Measurements from ENCODE around the gene STX11. TPM values are rescaled to one million over a fixed set of nuclear protein-coding genes. Genes with fewer than 3 reads are reported as not detected.

Gene STX11
- total RNA-seq, 4 donors from 2014 or later, result 23.9 to 61.1 (median 31.8) TPM

DNA sequence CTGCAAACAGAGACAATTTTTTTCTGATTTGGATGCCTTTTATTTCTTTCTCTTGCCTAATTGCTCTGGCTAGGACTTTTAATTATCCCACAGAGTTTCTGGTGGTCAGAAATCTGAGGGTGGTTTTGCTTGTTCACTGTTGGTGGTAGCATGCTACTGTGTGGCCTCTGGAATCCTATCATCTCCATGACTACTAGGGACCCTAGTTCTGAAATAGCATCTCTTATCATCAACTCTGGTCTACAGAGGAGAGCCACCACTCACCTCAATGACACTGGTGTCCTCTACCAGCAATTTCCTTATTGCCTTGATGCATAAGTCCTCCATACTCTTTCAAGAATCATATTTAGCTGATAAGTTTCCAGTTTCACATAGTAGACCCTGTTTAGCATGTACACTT, 27.5 kb upstream of the STX11 start:
- H3K9me3 ChIP-seq, result no peaks in the 10 kb centered on the region
- no peak for DNase-seq
- no peak for TF ChIP-seq POLR2A (IDR thresholded peaks at IDR 0.05)
- TF ChIP-seq, protein P1, sequence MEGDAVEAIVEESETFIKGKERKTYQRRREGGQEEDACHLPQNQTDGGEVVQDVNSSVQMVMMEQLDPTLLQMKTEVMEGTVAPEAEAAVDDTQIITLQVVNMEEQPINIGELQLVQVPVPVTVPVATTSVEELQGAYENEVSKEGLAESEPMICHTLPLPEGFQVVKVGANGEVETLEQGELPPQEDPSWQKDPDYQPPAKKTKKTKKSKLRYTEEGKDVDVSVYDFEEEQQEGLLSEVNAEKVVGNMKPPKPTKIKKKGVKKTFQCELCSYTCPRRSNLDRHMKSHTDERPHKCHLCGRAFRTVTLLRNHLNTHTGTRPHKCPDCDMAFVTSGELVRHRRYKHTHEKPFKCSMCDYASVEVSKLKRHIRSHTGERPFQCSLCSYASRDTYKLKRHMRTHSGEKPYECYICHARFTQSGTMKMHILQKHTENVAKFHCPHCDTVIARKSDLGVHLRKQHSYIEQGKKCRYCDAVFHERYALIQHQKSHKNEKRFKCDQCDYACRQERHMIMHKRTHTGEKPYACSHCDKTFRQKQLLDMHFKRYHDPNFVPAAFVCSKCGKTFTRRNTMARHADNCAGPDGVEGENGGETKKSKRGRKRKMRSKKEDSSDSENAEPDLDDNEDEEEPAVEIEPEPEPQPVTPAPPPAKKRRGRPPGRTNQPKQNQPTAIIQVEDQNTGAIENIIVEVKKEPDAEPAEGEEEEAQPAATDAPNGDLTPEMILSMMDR (IDR thresholded peaks at IDR 0.05), result no peak
- H3K27me3 ChIP-seq, result no peaks in the 10 kb centered on the region
- H3K27ac ChIP-seq, result no peak overlapping the region
- intact Hi-C loops (cut with DNase I), result no loop called here
- no peaks in the 10 kb centered on the region for H3K36me3 ChIP-seq
- no peaks in the 10 kb centered on the region for H3K4me1 ChIP-seq
- no peak overlapping the region for H3K4me3 ChIP-seq (replicated peaks in 1 of 3)

DNA sequence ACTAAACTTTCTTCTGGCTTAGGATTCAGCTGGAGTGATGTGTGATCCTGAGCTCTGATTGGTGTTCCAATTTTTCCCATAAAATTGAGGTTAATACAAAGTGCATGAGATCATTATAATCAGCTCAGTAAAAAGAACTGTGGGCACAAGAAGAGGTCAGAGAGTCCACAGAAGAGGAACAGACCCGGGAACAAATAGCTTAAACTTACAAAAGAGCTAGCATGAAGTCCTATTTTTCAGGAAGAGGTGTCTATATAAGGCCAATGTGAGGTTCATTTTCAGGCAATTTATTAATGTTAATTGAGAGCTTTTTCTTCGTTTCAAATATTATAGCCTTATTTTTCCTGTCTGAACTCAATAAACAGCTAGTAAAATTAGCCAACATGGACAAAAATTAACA, 26.9 kb upstream of the STX11 start:
- no peak overlapping the region for H3K27ac ChIP-seq
- no peaks in the 10 kb centered on the region for H3K9me3 ChIP-seq
- H3K4me3 ChIP-seq (replicated peaks in 1 of 3), result no peak overlapping the region
- H3K4me1 ChIP-seq, result no peaks in the 10 kb centered on the region
- TF ChIP-seq, protein P1 (IDR thresholded peaks at IDR 0.05), result no peak
- no peak for TF ChIP-seq POLR2A (IDR thresholded peaks at IDR 0.05)
- intact Hi-C loops (cut with DNase I), result no loop called here
- no peak for DNase-seq
- no peaks in the 10 kb centered on the region for H3K27me3 ChIP-seq
- no peaks in the 10 kb centered on the region for H3K36me3 ChIP-seq
- 71 to 83% methylated on average over 2 of the region's 2 CpGs for WGBS, 2 donors

DNA sequence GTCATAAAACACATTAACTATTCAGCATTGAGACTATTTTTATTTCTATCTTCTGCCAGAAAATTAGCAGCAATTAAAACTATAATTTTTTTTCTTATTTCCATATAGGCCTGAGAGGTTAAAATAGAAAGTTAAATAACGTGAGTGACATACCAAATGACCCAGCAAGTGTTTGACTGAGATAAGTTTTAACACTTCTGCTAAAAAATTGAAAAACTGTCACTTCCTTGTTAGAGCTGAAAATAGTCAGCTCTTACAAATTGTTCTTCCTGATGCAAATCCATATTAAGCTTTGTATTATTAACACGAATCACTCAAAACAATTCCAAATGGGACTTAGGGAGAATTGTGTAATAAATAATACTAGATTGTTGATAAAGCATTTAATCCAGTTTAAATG, 26.5 kb upstream of the STX11 start:
- 72 to 76% methylated on average over 2 of the region's 2 CpGs for WGBS, 2 donors
- H3K36me3 ChIP-seq, result no peaks in the 10 kb centered on the region
- DNase-seq, result no peak
- intact Hi-C loops (cut with DNase I), result no loop called here
- H3K27ac ChIP-seq, result no peak overlapping the region
- no peaks in the 10 kb centered on the region for H3K4me1 ChIP-seq
- H3K4me3 ChIP-seq (replicated peaks in 1 of 3), result no peak overlapping the region
- no peaks in the 10 kb centered on the region for H3K9me3 ChIP-seq
- no peak for TF ChIP-seq POLR2A (IDR thresholded peaks at IDR 0.05)
- TF ChIP-seq, protein P1 (IDR thresholded peaks at IDR 0.05), result no peak
- H3K27me3 ChIP-seq, result no peaks in the 10 kb centered on the region

DNA sequence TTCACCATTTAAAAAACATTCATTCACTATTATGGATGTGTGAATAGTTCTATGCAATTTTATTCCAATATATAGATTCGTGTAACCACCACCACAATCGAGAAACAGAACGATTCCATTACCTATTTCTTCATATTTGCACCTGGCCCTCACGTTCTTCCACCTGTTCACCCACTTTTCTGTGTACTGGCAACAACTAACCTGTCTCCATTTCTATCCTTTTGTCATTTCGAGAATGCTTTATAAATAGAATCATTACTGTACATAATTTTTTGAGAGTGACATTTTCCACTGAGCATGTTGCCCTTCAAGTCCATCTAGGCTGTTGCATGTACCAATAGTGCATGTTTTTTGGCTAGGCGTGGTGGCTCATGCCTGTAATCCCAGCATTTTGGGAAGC, 23.2 kb upstream of the STX11 start:
- TF ChIP-seq, protein P1 (IDR thresholded peaks at IDR 0.05), result no peak
- TF ChIP-seq POLR2A (IDR thresholded peaks at IDR 0.05), result no peak
- DNase-seq, result no peak
- Histone ChIP-seq H3K27ac (no peak overlapping the region), H3K4me3 (replicated peaks in 1 of 3) (no peak overlapping the region), H3K27me3 (no peaks in the 10 kb centered on the region), H3K36me3 (no peaks in the 10 kb centered on the region), H3K9me3 (no peaks in the 10 kb centered on the region), H3K4me1 (no peaks in the 10 kb centered on the region)
- WGBS, 2 donors, result 89 to 92% methylated on average over 6 of the region's 6 CpGs
- intact Hi-C loops (cut with DNase I), result no loop called here

DNA sequence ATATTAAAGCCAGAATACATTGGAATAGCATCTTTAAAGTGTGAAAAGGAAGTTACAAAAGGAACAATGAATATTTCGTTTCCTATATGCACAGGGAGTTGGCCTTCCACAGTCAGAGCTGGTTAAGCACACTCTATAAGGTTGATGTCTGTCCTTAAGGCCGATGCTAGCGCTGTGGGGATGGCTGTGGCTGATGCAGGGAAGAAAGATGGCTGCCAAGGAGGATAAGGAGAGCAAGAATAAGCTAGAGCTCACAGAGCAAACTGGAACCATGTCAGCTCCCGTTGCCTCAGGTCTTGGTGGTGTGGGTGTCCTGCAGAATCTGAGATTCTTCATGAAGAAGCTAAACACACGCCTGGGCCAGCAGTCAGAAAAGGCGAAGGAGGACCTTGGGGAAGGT, 20.8 kb upstream of the STX11 start:
- TF ChIP-seq, protein P1 (IDR thresholded peaks at IDR 0.05), result no peak
- Histone ChIP-seq H3K4me3 (replicated peaks in 1 of 3) (no peak overlapping the region), H3K4me1 (peaks cover 0 to 8% of the 10 kb centered on the region in 2 donors), H3K27me3 (no peaks in the 10 kb centered on the region), H3K36me3 (no peaks in the 10 kb centered on the region), H3K27ac (no peak overlapping the region), H3K9me3 (no peaks in the 10 kb centered on the region)
- no peak for DNase-seq
- 85 to 88% methylated on average over 6 of the region's 6 CpGs for WGBS, 2 donors
- intact Hi-C loops (cut with DNase I), result no loop called here
